Measurements from ENCODE around the gene ZCCHC8.

Gene ZCCHC8

DNA sequence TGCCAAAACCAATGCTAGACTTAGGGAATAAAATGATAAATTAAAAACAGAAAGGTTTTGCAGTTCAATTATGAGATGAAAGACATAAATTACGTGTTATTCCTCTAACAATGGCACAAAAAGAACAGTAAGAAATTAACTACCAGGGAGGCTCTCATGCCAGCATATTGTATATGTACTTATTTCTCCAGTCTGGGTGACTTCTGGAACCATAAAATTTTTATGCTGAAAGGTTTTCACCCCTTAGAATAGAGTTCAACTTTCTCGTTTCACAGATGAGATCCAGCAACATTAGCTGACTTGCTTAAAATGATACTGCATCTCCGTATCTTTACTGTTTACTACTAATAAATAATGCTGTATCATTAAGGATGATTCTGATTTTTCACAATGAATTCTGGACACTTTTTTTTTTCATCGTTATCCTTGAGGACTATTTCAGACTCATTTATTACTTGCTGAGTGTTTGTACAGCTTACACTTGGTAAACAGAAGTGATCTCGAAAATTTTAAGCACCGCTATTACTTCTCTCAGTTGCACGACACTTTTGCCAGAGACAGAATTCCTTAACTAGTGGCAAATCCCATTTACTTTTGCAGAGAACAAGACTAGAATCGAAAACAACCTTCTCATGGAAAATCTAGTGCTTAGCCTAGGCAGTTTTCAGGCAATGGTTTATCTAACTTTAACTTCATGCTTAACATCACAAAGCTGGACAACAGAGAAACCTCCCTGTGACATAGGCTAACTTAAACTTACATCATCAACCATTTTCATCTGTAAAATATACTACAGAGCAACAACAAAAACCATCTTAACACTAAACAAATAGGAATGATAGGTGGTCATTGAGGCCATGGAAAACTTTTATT is 23.4 kb upstream of the ZCCHC8 start:
- no peak for ATAC-seq
- TF ChIP-seq ZNF8 (CRISPR knock-in tag; IDR thresholded peaks at IDR 0.05) (no peak), PPARA (CRISPR knock-in tag; IDR thresholded peaks at IDR 0.05; ENCODE audit: borderline replicate concordance) (no peak), ZC3H10 (CRISPR knock-in tag; IDR thresholded peaks at IDR 0.05) (no peak), ISL1 (CRISPR knock-in tag; IDR thresholded peaks at IDR 0.05) (no peak), OSR1 (CRISPR knock-in tag; IDR thresholded peaks at IDR 0.05) (no peak), SNAI2 (CRISPR knock-in tag; IDR thresholded peaks at IDR 0.05) (no peak), ARNTL (CRISPR knock-in tag; IDR thresholded peaks at IDR 0.05; ENCODE audit: borderline replicate concordance, low read depth) (no peak), ZNF565 (CRISPR knock-in tag; conservative IDR thresholded peaks at IDR 0.05; ENCODE audit: low read depth) (no peak)
- TF ChIP-seq, protein P1, sequence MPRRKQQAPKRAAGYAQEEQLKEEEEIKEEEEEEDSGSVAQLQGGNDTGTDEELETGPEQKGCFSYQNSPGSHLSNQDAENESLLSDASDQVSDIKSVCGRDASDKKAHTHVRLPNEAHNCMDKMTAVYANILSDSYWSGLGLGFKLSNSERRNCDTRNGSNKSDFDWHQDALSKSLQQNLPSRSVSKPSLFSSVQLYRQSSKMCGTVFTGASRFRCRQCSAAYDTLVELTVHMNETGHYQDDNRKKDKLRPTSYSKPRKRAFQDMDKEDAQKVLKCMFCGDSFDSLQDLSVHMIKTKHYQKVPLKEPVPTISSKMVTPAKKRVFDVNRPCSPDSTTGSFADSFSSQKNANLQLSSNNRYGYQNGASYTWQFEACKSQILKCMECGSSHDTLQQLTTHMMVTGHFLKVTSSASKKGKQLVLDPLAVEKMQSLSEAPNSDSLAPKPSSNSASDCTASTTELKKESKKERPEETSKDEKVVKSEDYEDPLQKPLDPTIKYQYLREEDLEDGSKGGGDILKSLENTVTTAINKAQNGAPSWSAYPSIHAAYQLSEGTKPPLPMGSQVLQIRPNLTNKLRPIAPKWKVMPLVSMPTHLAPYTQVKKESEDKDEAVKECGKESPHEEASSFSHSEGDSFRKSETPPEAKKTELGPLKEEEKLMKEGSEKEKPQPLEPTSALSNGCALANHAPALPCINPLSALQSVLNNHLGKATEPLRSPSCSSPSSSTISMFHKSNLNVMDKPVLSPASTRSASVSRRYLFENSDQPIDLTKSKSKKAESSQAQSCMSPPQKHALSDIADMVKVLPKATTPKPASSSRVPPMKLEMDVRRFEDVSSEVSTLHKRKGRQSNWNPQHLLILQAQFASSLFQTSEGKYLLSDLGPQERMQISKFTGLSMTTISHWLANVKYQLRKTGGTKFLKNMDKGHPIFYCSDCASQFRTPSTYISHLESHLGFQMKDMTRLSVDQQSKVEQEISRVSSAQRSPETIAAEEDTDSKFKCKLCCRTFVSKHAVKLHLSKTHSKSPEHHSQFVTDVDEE (CRISPR knock-in tag; IDR thresholded peaks at IDR 0.05), result no peak
- TF ChIP-seq, protein P2, sequence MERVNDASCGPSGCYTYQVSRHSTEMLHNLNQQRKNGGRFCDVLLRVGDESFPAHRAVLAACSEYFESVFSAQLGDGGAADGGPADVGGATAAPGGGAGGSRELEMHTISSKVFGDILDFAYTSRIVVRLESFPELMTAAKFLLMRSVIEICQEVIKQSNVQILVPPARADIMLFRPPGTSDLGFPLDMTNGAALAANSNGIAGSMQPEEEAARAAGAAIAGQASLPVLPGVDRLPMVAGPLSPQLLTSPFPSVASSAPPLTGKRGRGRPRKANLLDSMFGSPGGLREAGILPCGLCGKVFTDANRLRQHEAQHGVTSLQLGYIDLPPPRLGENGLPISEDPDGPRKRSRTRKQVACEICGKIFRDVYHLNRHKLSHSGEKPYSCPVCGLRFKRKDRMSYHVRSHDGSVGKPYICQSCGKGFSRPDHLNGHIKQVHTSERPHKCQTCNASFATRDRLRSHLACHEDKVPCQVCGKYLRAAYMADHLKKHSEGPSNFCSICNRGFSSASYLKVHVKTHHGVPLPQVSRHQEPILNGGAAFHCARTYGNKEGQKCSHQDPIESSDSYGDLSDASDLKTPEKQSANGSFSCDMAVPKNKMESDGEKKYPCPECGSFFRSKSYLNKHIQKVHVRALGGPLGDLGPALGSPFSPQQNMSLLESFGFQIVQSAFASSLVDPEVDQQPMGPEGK (CRISPR knock-in tag; IDR thresholded peaks at IDR 0.05; ENCODE audit: borderline replicate concordance), result no peak

DNA sequence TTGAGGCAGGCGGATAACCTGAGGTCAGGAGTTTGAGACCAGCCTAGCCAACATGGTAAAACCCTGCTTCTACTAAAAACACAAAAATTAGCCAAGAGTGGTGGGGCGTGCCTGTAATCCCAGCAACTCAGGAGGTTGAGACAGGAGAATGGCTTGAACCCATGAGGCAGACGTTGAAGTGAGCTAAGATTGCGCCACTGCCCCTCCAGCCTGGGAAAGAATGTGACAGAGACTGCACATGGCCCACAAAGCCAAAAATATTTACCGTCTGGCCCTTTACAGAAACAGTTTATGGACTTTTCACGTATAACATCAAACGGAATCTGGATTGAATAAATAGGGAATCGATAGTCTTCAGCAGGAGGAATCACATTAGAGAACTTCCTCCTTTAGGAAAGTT is 22.5 kb upstream of the ZCCHC8 start:
- ATAC-seq, result no peak
- TF ChIP-seq SNAI2 (CRISPR knock-in tag; IDR thresholded peaks at IDR 0.05), result no peak
- no peak for TF ChIP-seq ZFP3 (CRISPR knock-in tag; IDR thresholded peaks at IDR 0.05)

DNA sequence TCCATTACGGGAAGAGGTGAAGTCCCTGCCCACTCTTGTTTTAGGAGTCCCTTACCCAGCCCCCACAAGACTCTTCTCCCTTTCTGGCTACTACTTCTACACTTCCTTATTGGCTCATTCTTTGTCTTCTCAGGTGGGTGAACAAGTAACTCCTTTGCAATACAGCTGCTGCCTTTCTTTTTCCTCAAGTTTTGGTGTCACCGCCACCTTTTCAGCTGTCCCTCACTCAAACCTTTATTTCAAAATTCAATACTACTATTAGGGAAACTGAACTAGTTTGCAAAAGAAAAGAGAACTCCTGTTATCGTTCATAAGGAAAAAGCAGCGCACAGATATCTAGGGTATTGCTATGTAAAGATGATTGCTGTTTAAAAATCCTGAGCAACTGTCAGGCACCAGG is 19.9 kb upstream of the ZCCHC8 start:
- no peak for ATAC-seq
- no peak for TF ChIP-seq OSR1 (CRISPR knock-in tag; IDR thresholded peaks at IDR 0.05)
- TF ChIP-seq, protein P1 (CRISPR knock-in tag; IDR thresholded peaks at IDR 0.05), result no peak
- no peak for TF ChIP-seq BACH2 (CRISPR knock-in tag; IDR thresholded peaks at IDR 0.05; ENCODE audit: borderline replicate concordance)
- no peak for TF ChIP-seq ARNTL (CRISPR knock-in tag; IDR thresholded peaks at IDR 0.05; ENCODE audit: borderline replicate concordance, low read depth)
- no peak for TF ChIP-seq TOX (CRISPR knock-in tag; IDR thresholded peaks at IDR 0.05; ENCODE audit: borderline replicate concordance)
- no peak for TF ChIP-seq ZNF70 (CRISPR knock-in tag; IDR thresholded peaks at IDR 0.05)
- no peak for TF ChIP-seq CSDC2 (CRISPR knock-in tag; IDR thresholded peaks at IDR 0.05)
- TF ChIP-seq GLIS3 (CRISPR knock-in tag; IDR thresholded peaks at IDR 0.05), result no peak
- TF ChIP-seq ZFP3 (CRISPR knock-in tag; IDR thresholded peaks at IDR 0.05), result no peak
- TF ChIP-seq PPARA (CRISPR knock-in tag; IDR thresholded peaks at IDR 0.05; ENCODE audit: borderline replicate concordance), result no peak
- no peak for TF ChIP-seq ZNF565 (CRISPR knock-in tag; conservative IDR thresholded peaks at IDR 0.05; ENCODE audit: low read depth)
- TF ChIP-seq, protein P2 (CRISPR knock-in tag; IDR thresholded peaks at IDR 0.05; ENCODE audit: borderline replicate concordance), result no peak
- TF ChIP-seq, protein P3, sequence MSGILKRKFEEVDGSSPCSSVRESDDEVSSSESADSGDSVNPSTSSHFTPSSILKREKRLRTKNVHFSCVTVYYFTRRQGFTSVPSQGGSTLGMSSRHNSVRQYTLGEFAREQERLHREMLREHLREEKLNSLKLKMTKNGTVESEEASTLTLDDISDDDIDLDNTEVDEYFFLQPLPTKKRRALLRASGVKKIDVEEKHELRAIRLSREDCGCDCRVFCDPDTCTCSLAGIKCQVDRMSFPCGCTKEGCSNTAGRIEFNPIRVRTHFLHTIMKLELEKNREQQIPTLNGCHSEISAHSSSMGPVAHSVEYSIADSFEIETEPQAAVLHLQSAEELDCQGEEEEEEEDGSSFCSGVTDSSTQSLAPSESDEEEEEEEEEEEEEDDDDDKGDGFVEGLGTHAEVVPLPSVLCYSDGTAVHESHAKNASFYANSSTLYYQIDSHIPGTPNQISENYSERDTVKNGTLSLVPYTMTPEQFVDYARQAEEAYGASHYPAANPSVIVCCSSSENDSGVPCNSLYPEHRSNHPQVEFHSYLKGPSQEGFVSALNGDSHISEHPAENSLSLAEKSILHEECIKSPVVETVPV (CRISPR knock-in tag; IDR thresholded peaks at IDR 0.05), result no peak
